Measurements from ENCODE around the gene ACSL1. TPM values are rescaled to one million over a fixed set of nuclear protein-coding genes. Genes with fewer than 3 reads are reported as not detected.

Gene ACSL1
- total RNA-seq, 4 donors from 2014 or later: 27.3 to 98.4 (median 70.1) TPM

DNA sequence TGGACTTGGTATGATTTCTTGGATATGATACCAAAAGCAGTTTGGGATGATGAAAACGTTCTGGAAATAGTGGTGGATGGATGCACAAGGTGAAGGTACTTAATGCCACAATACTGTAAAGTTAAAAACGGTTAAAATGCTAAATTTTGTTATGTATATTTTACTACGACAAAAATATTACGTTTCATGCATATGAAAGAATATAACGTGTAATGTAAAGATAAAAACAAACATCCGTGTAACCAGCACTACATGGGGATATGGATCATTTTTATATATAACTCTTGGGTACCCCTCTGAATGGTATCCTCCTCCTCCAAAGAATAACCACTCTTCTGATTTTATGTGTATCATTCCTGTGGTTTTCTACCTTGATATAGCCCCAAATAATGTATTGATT is 91.0 kb downstream of the ACSL1 start:
- intact Hi-C loops (cut with DNase I; ENCODE audit: low total_unique reads): no loop called here
- TF ChIP-seq POLR2A (IDR thresholded peaks at IDR 0.05): no peak
- TF ChIP-seq, protein P1, sequence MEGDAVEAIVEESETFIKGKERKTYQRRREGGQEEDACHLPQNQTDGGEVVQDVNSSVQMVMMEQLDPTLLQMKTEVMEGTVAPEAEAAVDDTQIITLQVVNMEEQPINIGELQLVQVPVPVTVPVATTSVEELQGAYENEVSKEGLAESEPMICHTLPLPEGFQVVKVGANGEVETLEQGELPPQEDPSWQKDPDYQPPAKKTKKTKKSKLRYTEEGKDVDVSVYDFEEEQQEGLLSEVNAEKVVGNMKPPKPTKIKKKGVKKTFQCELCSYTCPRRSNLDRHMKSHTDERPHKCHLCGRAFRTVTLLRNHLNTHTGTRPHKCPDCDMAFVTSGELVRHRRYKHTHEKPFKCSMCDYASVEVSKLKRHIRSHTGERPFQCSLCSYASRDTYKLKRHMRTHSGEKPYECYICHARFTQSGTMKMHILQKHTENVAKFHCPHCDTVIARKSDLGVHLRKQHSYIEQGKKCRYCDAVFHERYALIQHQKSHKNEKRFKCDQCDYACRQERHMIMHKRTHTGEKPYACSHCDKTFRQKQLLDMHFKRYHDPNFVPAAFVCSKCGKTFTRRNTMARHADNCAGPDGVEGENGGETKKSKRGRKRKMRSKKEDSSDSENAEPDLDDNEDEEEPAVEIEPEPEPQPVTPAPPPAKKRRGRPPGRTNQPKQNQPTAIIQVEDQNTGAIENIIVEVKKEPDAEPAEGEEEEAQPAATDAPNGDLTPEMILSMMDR (IDR thresholded peaks at IDR 0.05): no peak
- no peak overlapping the region for H3K27ac ChIP-seq

DNA sequence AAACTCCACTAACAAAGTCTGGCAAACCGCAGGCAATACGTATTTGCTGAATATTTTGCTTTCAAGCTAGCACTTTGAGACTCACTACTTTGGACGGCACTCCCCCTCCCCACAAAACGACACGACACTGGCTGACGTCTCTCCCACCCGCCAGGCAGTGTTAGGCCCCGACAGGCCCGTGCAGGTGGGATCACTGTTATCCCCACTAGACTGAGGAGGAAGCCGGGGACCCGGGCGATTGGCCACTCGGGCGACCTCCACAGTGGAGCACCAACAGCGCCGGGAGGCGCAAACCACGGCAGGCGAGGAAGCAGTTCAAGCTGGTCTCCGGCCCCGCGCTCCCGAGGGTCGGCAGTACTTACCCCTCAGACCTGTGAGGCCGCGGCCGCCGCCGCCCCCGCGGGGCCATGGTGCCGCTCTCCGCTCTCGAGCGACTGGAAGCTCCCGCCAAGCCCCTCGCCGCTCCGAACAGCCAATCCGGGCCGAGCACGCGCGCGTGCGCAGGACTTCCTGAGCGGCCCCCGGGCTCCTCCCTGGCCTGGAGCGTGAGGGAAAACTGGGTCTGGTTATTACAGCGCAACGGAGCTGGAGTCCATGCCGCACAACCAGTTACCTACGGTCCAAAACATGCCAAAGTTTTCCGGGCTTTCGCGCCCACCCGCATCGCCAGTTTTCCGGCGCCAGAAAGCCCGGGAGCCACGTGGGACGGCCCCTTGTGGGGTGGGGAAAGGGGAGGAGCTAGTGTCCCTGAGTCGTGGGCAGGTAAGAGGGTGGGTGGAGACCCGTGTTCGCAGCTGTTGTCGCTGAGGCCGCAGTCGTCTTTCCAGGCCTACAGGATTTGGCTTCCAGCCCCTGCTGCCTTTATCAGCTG is 91.9 kb downstream of the ACSL1 start, which contains the start of gene CENPU:
Gene CENPU (minus strand): TSS at position 443 of the 871 bp plus-strand sequence. CDS start 34 bp downstream, at position 409.
- peak; percentile 96 to 97 for DNase-seq
- Histone ChIP-seq H3K36me3 (no peaks in the 10 kb centered on the region), H3K4me1 (no peaks in the 10 kb centered on the region), H3K27me3 (peaks cover 0 to 2% of the 10 kb centered on the region in 2 donors), H3K9me3 (no peaks in the 10 kb centered on the region), H3K27ac (peak within 1 kb of the TSS; percentile 50 to 65), H3K4me3 (peak within 1 kb of the TSS; percentile 60 to 74)
- peak; percentile 26 to 94 for TF ChIP-seq POLR2A (IDR thresholded peaks at IDR 0.05)
- TF ChIP-seq, protein P1 (IDR thresholded peaks at IDR 0.05): peak in 2 of 4 experiments; percentile 45 to 70
- intact Hi-C loops (cut with DNase I; ENCODE audit: low total_unique reads): no loop called here

More for the DNA sequence above, 91.0 kb downstream of the ACSL1 start:
- H3K9me3 ChIP-seq: no peaks in the 10 kb centered on the region
- DNase-seq: no peak
- peak overlapping the region in 1 of 2 donors; percentile 60 for H3K4me3 ChIP-seq
- H3K4me1 ChIP-seq: no peaks in the 10 kb centered on the region
- peaks cover 0 to 2% of the 10 kb centered on the region in 2 donors for H3K27me3 ChIP-seq
- H3K36me3 ChIP-seq: no peaks in the 10 kb centered on the region

DNA sequence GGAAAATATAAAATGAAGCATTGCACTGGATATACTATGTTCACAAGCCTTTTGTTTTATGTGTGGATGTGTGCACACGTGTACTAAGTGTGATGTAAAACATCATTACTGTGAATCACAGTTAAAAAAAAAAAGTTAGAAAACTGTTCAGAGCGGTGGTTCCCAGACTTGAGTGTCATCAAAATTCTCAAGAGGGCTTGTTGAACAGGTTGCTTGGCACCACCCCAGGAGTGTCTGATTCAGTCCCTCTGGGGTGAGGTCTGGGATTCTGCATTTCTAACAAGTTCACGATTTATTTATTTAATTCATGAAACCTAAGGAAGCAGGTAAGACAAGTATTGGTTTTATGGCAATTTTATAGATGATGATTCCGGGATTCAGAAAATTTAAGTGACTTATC is 93.6 kb downstream of the ACSL1 start:
- no peaks in the 10 kb centered on the region for H3K36me3 ChIP-seq
- no peak overlapping the region for H3K4me3 ChIP-seq
- no peak for DNase-seq
- no peak overlapping the region for H3K27ac ChIP-seq
- intact Hi-C loops (cut with DNase I; ENCODE audit: low total_unique reads): no loop called here
- TF ChIP-seq, protein P1 (IDR thresholded peaks at IDR 0.05): no peak
- no peak for TF ChIP-seq POLR2A (IDR thresholded peaks at IDR 0.05)
- peaks cover 0 to 2% of the 10 kb centered on the region in 2 donors for H3K27me3 ChIP-seq
- H3K9me3 ChIP-seq: no peaks in the 10 kb centered on the region
- no peaks in the 10 kb centered on the region for H3K4me1 ChIP-seq

DNA sequence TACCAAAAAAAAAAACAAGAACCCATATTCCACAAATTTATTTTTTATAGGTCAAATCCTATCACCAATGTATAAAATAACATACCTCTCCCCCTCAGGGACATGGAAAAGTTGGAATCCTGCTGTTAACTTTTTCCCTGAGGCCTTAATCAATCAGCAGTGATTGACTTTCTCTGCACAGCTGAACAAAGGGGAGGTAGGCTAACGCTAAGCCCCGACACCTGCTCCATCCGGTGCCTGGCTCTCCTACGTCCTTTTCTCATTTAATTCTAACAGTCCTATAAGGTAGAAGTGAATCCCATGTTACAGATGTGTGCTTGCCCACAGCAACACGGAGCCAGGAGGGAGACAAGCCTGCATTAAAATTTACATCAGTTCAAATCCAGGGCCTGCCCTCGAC is 94.7 kb downstream of the ACSL1 start:
- H3K4me1 ChIP-seq: no peaks in the 10 kb centered on the region
- no peak overlapping the region for H3K4me3 ChIP-seq
- TF ChIP-seq POLR2A (IDR thresholded peaks at IDR 0.05): no peak
- TF ChIP-seq, protein P1 (IDR thresholded peaks at IDR 0.05): no peak
- H3K27me3 ChIP-seq: peaks cover 0 to 2% of the 10 kb centered on the region in 2 donors
- no peaks in the 10 kb centered on the region for H3K9me3 ChIP-seq
- H3K27ac ChIP-seq: no peak overlapping the region
- H3K36me3 ChIP-seq: no peaks in the 10 kb centered on the region
- DNase-seq: no peak
- intact Hi-C loops (cut with DNase I; ENCODE audit: low total_unique reads): no loop called here

DNA sequence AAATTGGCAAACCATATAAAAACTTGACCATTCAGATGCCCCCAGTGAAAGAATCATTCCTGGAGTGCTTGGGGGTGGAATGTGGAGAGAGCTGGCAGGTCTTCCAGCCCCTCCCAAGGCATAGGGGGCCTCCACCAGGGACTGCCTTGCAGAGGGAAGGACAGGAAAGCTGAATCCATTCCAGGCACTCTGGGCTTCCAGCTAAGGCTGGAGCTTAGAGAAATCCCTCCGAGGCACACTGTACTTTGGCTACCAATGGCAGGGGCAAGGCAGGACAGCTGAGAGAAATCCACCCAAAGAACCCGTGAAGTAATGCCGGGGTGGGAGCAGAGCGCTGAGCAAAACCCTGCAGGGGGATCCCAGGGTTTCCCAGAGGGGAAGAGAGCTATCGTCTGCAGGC is 95.8 kb downstream of the ACSL1 start:
- Histone ChIP-seq H3K27me3 (peaks cover 0 to 2% of the 10 kb centered on the region in 2 donors), H3K36me3 (no peaks in the 10 kb centered on the region), H3K4me3 (no peak overlapping the region), H3K27ac (no peak overlapping the region), H3K4me1 (no peaks in the 10 kb centered on the region), H3K9me3 (no peaks in the 10 kb centered on the region)
- intact Hi-C loops (cut with DNase I; ENCODE audit: low total_unique reads): no loop called here
- DNase-seq: no peak
- TF ChIP-seq, protein P1 (IDR thresholded peaks at IDR 0.05): no peak
- TF ChIP-seq POLR2A (IDR thresholded peaks at IDR 0.05): no peak

Data from uterus (tissue), 4 donors.